GM12872 (cell line): Measurements from ENCODE around the gene SRD5A1.

Experiments
- TF ChIP-seq, protein P1 (sequence below): IDR thresholded peaks from 3 replicates; pipeline ENCODE4 v1.5.1; 2011; ENCODE audit warnings: low read depth, mild to moderate bottlenecking, low read length, moderate library complexity; ENCODE audit not compliant: insufficient read depth

SRD5A1 gene

DNA sequence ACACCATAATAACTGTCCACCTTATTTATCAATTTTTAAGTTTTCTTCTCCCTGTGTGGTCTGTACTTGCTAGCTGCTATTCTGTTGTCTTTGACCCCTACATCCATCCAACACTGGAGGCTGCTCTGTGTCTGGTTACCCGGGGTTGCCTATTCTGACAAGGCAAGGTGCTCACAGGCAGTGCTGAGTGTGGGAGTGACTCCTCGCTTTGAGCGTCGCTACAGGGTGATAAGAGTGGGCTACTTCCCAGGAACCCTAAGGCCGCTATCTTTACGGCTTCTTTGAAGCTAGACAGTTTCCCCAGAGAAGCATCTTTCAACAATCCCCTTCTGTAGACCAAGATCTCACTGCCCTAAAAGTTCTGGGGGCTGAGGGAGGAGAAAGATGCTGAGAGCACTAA is 35.7 kb upstream of the SRD5A1 start:
- TF ChIP-seq, protein P1, sequence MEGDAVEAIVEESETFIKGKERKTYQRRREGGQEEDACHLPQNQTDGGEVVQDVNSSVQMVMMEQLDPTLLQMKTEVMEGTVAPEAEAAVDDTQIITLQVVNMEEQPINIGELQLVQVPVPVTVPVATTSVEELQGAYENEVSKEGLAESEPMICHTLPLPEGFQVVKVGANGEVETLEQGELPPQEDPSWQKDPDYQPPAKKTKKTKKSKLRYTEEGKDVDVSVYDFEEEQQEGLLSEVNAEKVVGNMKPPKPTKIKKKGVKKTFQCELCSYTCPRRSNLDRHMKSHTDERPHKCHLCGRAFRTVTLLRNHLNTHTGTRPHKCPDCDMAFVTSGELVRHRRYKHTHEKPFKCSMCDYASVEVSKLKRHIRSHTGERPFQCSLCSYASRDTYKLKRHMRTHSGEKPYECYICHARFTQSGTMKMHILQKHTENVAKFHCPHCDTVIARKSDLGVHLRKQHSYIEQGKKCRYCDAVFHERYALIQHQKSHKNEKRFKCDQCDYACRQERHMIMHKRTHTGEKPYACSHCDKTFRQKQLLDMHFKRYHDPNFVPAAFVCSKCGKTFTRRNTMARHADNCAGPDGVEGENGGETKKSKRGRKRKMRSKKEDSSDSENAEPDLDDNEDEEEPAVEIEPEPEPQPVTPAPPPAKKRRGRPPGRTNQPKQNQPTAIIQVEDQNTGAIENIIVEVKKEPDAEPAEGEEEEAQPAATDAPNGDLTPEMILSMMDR: no peak

DNA sequence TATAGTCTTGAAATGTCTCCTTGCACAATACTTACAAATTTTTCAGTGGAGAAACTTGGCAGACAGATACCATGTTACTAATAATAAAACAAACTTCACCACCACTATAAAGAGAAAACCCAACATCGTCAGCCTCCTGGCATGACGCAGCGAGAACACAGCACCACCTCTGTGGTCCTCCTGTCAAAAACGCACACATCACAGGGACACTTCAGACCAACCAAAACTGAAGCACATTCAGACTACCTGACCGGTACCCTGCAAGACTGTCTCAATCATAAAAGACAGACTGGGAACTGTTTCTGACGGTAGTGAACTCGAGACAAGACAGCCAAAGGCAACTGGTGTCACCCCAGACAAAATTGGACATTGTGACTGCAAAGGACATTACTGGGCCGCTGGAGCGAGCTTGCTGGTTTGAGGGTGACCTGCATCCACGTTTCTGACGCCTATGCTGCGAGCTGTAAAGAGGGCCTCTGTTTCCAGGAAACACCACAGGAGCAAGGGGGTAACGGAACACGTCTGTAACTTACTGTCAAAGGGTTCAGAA is 34.8 kb upstream of the SRD5A1 start:
- TF ChIP-seq, protein P1: no peak

DNA sequence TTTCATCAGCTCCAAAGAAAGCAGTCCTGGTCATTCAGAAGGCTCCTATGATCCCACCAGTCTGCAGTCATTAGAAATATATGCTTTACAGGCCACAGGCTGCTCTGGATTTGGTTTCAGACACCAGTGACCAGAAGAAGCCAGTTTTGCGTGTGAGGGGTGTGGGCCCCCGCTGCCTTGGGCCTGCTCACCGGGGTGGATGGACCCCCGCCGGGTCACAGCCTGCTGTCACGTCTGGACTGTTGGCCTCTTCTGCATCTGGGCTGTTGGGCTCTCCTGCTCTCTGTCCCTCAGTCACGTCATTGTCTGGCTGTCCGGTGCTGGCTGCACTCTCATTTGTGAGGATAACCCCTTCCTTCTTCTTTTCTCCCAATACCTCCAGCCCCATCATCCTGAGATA is 33.5 kb upstream of the SRD5A1 start:
- TF ChIP-seq, protein P1: no peak

DNA sequence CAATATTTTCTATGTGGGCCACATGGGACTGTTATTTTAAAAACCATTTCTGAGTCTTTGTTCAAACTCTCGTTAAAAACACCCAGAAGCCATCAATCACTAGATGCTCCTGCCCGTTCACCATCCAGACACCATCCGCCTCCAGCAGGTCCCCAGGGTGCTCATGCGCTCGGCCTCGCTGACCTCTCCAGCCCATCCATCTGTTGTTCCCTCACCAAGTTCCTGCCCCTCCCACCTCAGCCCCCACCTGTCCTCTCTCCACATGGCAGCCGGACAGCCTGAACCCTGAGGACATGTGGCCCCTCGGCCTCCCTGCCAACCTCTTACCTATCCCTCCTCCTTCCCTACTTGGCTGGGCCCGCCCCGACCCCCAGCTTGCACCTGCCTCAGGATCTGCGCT is 32.0 kb upstream of the SRD5A1 start:
- TF ChIP-seq, protein P1: no peak

DNA sequence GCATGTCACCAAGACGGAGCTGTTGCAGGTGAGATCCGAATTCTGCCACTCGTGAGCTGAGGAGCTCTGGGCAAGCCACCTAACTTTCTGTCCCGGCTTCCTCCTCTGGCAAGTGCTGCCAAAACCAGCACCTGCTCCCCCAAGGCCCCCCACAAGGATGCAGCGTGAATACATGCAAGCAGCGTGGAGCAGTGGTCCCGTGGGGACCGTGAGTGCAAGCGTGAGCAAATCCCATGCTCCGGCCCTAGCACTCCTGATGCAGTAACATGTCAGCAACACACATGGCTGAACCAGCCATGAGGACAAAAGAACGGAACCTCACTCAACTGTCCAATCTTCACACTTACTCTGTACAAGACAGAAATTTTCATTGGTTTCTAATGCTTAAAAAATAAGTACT is 31.4 kb upstream of the SRD5A1 start:
- TF ChIP-seq, protein P1: no peak

DNA sequence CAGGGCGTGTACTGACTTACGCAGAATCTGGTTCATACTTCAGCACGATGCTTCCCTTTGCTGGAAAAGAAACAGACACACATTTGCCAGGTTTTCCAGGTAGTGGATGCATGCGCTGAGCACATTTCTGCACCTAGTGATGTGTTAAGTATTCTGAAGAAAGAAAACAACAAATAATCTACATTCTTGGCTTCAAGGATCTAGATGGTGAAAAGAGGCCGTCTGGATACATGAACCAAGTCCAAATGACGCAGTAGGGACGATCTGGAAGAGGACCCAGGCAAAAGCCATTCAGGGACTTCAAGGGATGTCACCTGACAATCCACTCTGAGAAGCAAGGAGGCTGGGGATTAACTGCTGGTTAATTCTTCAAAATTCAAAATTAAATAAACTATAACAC is 30.8 kb upstream of the SRD5A1 start:
- TF ChIP-seq, protein P1: no peak

DNA sequence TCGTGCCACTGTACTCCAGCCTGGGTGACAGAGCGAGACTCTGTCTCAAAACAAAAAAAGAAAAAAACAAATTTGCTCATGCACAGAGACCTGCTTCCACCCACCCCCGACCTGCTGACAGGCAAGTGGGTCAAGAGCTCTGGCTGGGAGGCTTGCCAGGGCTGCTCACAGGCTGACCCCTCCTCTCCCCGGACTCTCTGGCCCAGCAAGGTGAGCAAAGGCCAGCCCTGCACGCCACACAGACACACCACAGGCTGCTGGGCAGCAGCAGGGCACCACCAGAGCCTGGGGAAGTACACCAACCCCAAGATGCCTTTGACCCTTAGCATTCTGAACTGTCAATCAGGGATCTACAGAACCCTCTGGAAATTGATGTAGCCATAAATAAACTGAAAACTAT is 29.6 kb upstream of the SRD5A1 start:
- TF ChIP-seq, protein P1: no peak

DNA sequence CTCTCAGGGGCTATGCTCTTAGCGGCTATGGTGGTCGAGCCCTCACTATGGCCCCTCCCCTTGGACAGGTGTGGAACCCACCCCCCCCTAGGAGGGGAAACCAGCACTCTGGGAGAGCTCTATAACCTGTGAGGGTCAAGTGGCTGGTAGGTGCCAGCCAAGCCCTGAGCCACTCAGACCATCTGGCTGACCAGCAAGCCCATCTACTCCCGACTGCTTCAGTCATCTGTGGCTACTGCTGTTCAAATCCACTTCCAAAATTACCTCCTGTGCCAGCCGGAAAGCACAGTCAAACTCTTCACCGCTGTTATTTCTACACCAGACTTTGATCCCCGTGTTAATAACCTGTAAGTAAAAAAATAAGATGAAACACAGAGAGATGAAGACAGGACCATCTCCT is 28.9 kb upstream of the SRD5A1 start:
- TF ChIP-seq, protein P1: no peak
